DOHH2 (cell line): ENCODE measurements around the gene POLDIP2.

ENCODE experiments used
- H3F3A ChIP-seq: fragments of 200-600 bp; sonication (generic), shearing (Covaris generic); 2 replicates; pipeline ENCODE4 v1.6.0; 2016; ENCODE audit warnings: antibody characterized with exemption, mild to moderate bottlenecking; ENCODE audit not compliant: control insufficient read depth, insufficient read depth
- H3K27ac ChIP-seq: fragments of 200-600 bp; sonication (generic); 2 replicates; pipeline ENCODE4 v1.5.1; 2014; ENCODE audit warnings: low read depth, mild to moderate bottlenecking, low read length, moderate library complexity
- H3K27me3 ChIP-seq: fragments of 200-600 bp; sonication (generic); 2 replicates; pipeline ENCODE4 v1.6.1; 2014; ENCODE audit warnings: mild to moderate bottlenecking, low read length, mixed read lengths; ENCODE audit not compliant: control insufficient read depth
- H3K36me3 ChIP-seq: fragments of 200-600 bp; sonication (generic); 2 replicates; pipeline ENCODE4 v1.6.1; 2014; ENCODE audit warnings: mild to moderate bottlenecking, low read length, moderate library complexity, mixed read lengths; ENCODE audit not compliant: control insufficient read depth
- H3K4me1 ChIP-seq: fragments of 200-600 bp; sonication (generic); 2 replicates; pipeline ENCODE4 v1.6.1; 2014; ENCODE audit warnings: mild to moderate bottlenecking, low read length, mixed read lengths; ENCODE audit not compliant: control insufficient read depth
- H3K4me2 ChIP-seq: fragments of 200-600 bp; sonication (generic); 2 replicates; pipeline ENCODE4 v1.6.0; 2014; ENCODE audit warnings: mild to moderate bottlenecking, low read length, moderate library complexity
- H3K4me3 ChIP-seq: fragments of 200-600 bp; sonication (generic); 2 replicates; pipeline ENCODE4 v1.5.1; 2014; ENCODE audit warnings: mild to moderate bottlenecking, low read length, mixed read lengths
- H3K79me2 ChIP-seq: fragments of 200-600 bp; sonication (generic); 2 replicates; pipeline ENCODE4 v1.6.1; 2014; ENCODE audit warnings: mild to moderate bottlenecking, low read length, mixed read lengths; ENCODE audit not compliant: control insufficient read depth
- H3K9me2 ChIP-seq: fragments of 200-600 bp; sonication (generic); replicated peaks from 2 replicates; pipeline ENCODE4 v1.6.1; 2014; ENCODE audit warnings: mild to moderate bottlenecking, low read length, mixed read lengths; ENCODE audit not compliant: control insufficient read depth
- H3K9me3 ChIP-seq: fragments of 200-600 bp; sonication (generic); 2 replicates; pipeline ENCODE4 v1.6.1; 2014; ENCODE audit warnings: antibody characterized with exemption, low read length, mixed read lengths; ENCODE audit not compliant: control insufficient read depth, insufficient read depth
- H4K20me1 ChIP-seq: fragments of 200-600 bp; sonication (generic); 2 replicates; pipeline ENCODE4 v1.6.0; 2014; ENCODE audit warnings: low read depth, mild to moderate bottlenecking, antibody characterized with exemption, low read length, moderate library complexity; ENCODE audit not compliant: control insufficient read depth, insufficient read depth
- EZH2phosphoT487 ChIP-seq: fragments of 200-600 bp; sonication (generic); IDR thresholded peaks from 2 replicates; pipeline ENCODE4 v1.6.1; 2017; ENCODE audit warnings: borderline replicate concordance, mild to moderate bottlenecking, antibody characterized with exemption, low read length, moderate library complexity, mixed read lengths
- TF ChIP-seq, protein P1 (sequence below): fragments of 200-600 bp; sonication (generic); IDR thresholded peaks from one replicate; pipeline ENCODE4 v1.5.1; 2014; ENCODE audit warnings: antibody characterized with exemption, mild to moderate bottlenecking, low read depth, low read length; ENCODE audit not compliant: poor library complexity, severe bottlenecking

Gene POLDIP2

DNA sequence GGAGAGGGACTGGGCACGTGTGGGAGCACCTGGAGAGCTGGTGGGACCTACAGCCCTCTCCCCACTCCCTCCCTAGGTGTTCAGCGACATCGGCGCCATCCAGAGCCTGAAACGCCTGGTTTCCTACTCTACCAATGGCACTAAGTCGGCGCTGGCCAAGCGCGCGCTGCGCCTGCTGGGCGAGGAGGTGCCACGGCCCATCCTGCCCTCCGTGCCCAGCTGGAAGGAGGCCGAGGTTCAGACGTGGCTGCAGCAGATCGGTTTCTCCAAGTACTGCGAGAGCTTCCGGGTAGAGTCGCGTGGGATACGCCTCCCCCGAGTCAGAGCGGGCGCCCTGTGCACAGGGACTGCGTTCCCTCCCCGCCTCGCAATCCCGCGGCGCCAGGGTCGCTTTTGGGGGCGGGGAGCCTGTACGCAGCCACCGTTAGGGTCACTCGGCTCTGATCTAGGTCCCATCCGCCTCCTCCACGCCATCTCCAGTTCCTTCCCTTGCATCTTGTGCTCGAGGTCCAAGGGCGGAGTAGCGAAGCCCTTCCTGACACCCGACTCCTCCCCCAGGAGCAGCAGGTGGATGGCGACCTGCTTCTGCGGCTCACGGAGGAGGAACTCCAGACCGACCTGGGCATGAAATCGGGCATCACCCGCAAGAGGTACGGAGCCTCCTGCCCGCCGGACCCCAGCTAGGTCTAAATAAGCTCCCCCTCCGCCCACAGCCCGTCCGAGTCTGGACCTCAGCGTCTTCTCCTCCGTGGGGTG lies 27.1 kb upstream of the POLDIP2 start:
- TF ChIP-seq, protein P1, sequence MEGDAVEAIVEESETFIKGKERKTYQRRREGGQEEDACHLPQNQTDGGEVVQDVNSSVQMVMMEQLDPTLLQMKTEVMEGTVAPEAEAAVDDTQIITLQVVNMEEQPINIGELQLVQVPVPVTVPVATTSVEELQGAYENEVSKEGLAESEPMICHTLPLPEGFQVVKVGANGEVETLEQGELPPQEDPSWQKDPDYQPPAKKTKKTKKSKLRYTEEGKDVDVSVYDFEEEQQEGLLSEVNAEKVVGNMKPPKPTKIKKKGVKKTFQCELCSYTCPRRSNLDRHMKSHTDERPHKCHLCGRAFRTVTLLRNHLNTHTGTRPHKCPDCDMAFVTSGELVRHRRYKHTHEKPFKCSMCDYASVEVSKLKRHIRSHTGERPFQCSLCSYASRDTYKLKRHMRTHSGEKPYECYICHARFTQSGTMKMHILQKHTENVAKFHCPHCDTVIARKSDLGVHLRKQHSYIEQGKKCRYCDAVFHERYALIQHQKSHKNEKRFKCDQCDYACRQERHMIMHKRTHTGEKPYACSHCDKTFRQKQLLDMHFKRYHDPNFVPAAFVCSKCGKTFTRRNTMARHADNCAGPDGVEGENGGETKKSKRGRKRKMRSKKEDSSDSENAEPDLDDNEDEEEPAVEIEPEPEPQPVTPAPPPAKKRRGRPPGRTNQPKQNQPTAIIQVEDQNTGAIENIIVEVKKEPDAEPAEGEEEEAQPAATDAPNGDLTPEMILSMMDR = no peak
- no peak for TF ChIP-seq EZH2phosphoT487
- Histone ChIP-seq H3K27ac (no peak overlapping the region), H3K36me3 (peaks cover 2% of the 10 kb centered on the region; the same call in 1 of the 2 replicates), H3K4me3 (no peak overlapping the region), H3K4me1 (no peaks in the 10 kb centered on the region), H3K9me2 (no peaks in the 10 kb centered on the region), H3K9me3 (no peaks in the 10 kb centered on the region), H4K20me1 (no peaks in the 10 kb centered on the region), H3K27me3 (no peaks in the 10 kb centered on the region), H3K4me2 (peak overlapping the region; percentile 6), H3F3A (no peaks in the 10 kb centered on the region), H3K79me2 (no peaks in the 10 kb centered on the region)

DNA sequence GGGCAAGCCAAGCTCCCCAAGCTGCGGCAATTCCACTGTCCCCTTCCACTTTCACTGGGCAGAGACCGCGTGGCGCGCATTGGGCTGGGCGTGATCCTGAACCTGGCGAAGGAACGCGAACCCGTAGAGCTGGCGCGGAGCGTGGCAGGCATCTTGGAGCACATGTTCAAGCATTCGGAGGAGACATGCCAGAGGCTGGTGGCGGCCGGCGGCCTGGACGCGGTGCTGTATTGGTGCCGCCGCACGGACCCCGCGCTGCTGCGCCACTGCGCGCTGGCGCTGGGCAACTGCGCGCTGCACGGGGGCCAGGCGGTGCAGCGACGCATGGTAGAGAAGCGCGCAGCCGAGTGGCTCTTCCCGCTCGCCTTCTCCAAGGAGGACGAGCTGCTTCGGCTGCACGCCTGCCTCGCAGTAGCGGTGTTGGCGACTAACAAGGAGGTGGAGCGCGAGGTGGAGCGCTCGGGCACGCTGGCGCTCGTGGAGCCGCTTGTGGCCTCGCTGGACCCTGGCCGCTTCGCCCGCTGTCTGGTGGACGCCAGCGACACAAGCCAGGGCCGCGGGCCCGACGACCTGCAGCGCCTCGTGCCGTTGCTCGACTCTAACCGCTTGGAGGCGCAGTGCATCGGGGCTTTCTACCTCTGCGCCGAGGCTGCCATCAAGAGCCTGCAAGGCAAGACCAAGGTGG lies 24.0 kb upstream of the POLDIP2 start:
- no peaks in the 10 kb centered on the region for H3K27me3 ChIP-seq
- H3K4me1 ChIP-seq = no peaks in the 10 kb centered on the region
- H3F3A ChIP-seq = no peaks in the 10 kb centered on the region
- no peaks in the 10 kb centered on the region for H3K79me2 ChIP-seq
- H3K4me3 ChIP-seq = no peak overlapping the region
- H3K4me2 ChIP-seq = no peak overlapping the region
- no peaks in the 10 kb centered on the region for H4K20me1 ChIP-seq
- TF ChIP-seq EZH2phosphoT487 = no peak
- TF ChIP-seq, protein P1 = no peak
- no peak overlapping the region for H3K27ac ChIP-seq
- H3K9me2 ChIP-seq = no peaks in the 10 kb centered on the region
- H3K9me3 ChIP-seq = no peaks in the 10 kb centered on the region
- H3K36me3 ChIP-seq = no peaks in the 10 kb centered on the region

DNA sequence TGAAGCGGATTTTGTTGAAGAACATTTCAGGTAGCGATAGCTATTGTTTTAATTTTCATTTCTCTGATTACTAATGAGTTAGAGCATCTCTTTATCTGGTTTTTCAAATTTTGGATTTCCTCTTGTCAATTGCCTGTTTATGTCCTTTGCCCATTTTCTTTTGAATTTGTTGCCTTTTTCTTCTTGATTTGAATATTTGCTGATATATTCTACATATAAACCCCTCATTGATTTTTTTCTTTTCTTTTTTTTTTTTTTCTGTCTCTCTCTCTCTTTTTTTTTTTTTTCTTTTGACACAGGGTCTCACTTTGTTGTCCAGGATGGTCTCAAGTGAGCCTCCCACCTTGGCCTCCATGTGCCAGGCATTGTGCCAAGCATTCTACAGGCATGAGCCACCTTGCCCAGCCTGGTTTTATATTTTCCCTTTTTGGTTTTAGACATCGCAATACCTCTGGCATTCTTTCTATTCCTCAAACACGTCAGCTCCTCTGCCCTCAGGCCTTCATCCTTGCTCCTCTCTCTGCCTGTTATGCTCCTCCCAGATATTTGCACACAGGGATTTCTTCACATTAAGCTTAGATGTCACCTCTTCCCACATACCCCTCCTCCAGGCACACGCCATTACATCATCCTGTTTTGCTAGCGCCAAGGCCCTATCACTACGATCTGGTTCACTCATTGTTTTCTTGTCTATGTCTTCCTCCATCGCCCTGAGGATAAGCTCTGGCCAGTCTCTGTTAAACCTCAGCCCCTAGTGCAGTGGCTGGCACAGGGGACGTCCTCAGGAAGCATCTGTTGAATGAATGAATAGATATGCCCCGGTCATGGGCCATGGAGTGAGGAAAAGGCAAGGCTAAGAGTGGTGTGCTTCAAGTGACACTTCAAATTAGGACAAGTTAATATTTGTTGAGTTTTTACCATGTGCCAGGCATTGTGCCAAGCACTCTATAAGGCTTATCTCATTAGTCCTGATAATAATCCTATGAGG lies 22.8 kb upstream of the POLDIP2 start:
- no peaks in the 10 kb centered on the region for H3K36me3 ChIP-seq
- H3K4me1 ChIP-seq = no peaks in the 10 kb centered on the region
- H3K27me3 ChIP-seq = no peaks in the 10 kb centered on the region
- no peaks in the 10 kb centered on the region for H3K9me2 ChIP-seq
- H4K20me1 ChIP-seq = no peaks in the 10 kb centered on the region
- H3K9me3 ChIP-seq = no peaks in the 10 kb centered on the region
- no peak for TF ChIP-seq EZH2phosphoT487
- TF ChIP-seq, protein P1 = no peak
- H3K4me3 ChIP-seq = no peak overlapping the region
- H3K79me2 ChIP-seq = no peaks in the 10 kb centered on the region
- H3K27ac ChIP-seq = no peak overlapping the region
- H3K4me2 ChIP-seq = no peak overlapping the region
- H3F3A ChIP-seq = no peaks in the 10 kb centered on the region
